ENCODE measurements around the gene IPCEF1. TPM values are rescaled to one million over a fixed set of nuclear protein-coding genes. Genes with fewer than 3 reads are reported as not detected.

The IPCEF1 gene
- total and polyA plus RNA-seq, 2 of the 8 experiments (the other 6 are each of a cell fraction or from before 2014, with no cell fraction given), result 0.41 to 0.78 TPM

DNA sequence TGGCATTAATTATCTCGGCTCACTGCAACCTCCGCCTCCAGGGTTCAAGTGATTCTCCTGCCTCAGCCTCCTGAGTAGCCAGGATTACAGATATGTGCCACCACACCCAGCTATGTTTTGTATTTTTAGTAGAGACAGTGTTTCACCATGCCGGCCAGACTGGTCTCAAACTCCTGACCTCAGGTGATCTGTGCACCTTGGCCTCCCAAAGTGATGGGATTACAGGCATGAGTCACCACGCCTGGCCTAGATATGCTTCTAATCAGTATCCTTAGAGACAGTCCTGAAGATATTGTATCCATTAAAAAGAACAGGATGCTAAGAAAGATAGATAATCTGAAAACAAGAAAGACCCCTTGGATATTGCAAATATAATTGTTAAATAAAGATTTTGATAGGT is 3.1 kb upstream of the IPCEF1 start (continued):
- no peak for TF ChIP-seq CHD7 (IDR thresholded peaks at IDR 0.05; ENCODE audit: insufficient replicate concordance, low read length)
- TF ChIP-seq EZH2 (IDR thresholded peaks at IDR 0.05; ENCODE audit: low read depth, low read length, severe bottlenecking), result no peak
- no peak for TF ChIP-seq PHF8 (conservative IDR thresholded peaks at IDR 0.05; ENCODE audit: low read depth, low read length)
- no peak for TF ChIP-seq FOSL1 (IDR thresholded peaks at IDR 0.05; ENCODE audit: insufficient read depth, low read depth, low read length)
- TF ChIP-seq POU5F1 (IDR thresholded peaks at IDR 0.05; ENCODE audit: low read depth, low read length), result no peak
- TF ChIP-seq KDM5A (IDR thresholded peaks at IDR 0.05; ENCODE audit: low read length), result no peak
- TF ChIP-seq, protein P1, sequence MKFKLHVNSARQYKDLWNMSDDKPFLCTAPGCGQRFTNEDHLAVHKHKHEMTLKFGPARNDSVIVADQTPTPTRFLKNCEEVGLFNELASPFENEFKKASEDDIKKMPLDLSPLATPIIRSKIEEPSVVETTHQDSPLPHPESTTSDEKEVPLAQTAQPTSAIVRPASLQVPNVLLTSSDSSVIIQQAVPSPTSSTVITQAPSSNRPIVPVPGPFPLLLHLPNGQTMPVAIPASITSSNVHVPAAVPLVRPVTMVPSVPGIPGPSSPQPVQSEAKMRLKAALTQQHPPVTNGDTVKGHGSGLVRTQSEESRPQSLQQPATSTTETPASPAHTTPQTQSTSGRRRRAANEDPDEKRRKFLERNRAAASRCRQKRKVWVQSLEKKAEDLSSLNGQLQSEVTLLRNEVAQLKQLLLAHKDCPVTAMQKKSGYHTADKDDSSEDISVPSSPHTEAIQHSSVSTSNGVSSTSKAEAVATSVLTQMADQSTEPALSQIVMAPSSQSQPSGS (IDR thresholded peaks at IDR 0.05; ENCODE audit: low read length), result no peak
- no peak for TF ChIP-seq CTBP2 (IDR thresholded peaks at IDR 0.05; ENCODE audit: borderline replicate concordance, insufficient read depth, insufficient read length, low read length)
- TF ChIP-seq SIRT6 (IDR thresholded peaks at IDR 0.05; ENCODE audit: low read length), result no peak
- TF ChIP-seq RFX5 (IDR thresholded peaks at IDR 0.05; ENCODE audit: borderline replicate concordance, low read depth, low read length), result no peak
